ENCODE data around the gene OR2V1.
"Not testable (repeated sequence)": the region's sequence is repeated elsewhere in the genome, so short reads cannot be mapped to it uniquely, and the experiment has no call there.

The OR2V1 gene

GRCh38 chr5:181130832-181131496 lies at the start of gene OR2V1:
Gene OR2V1, minus strand, starts transcription at chr5:181131169. Its CDS starts 5,865 bp downstream, at chr5:181125304.
- no peak for DNase-seq (ENCODE audit: low spot score)

GRCh38 chr5:181177559-181177958 lies 46.6 kb upstream of the OR2V1 start:
- DNase-seq (ENCODE audit: low spot score): not testable (repeated sequence)

- DNase-seq (ENCODE audit: low spot score): no peak
Observed at GRCh38 chr5:181176254-181176952, 45.4 kb upstream of the OR2V1 start.

GRCh38 chr5:181173420-181174342 lies 42.7 kb upstream of the OR2V1 start:
- DNase-seq (ENCODE audit: low spot score): no peak

GRCh38 chr5:181173027-181173419 lies 42.1 kb upstream of the OR2V1 start:
- DNase-seq (ENCODE audit: low spot score): no peak

GRCh38 chr5:181171782-181172181 lies 40.8 kb upstream of the OR2V1 start:
- no peak for DNase-seq (ENCODE audit: low spot score)

- no peak for DNase-seq (ENCODE audit: low spot score)
Observed at GRCh38 chr5:181170996-181171395, 40.0 kb upstream of the OR2V1 start.

- DNase-seq (ENCODE audit: low spot score): no peak
Observed at GRCh38 chr5:181170237-181170825, 39.4 kb upstream of the OR2V1 start.

- not testable (repeated sequence) for DNase-seq (ENCODE audit: low spot score)
Observed at GRCh38 chr5:181169459-181170236, 38.7 kb upstream of the OR2V1 start.

GRCh38 chr5:181168595-181169118 lies 37.7 kb upstream of the OR2V1 start:
- no peak for DNase-seq (ENCODE audit: low spot score)

- no peak for DNase-seq (ENCODE audit: low spot score)
Observed at GRCh38 chr5:181167814-181168488, 37.0 kb upstream of the OR2V1 start.

- no peak for DNase-seq (ENCODE audit: low spot score)
Observed at GRCh38 chr5:181166812-181167733, 36.1 kb upstream of the OR2V1 start.

- no peak for DNase-seq (ENCODE audit: low spot score)
Observed at GRCh38 chr5:181164076-181164952, 33.3 kb upstream of the OR2V1 start.

- no peak for DNase-seq (ENCODE audit: low spot score)
Observed at GRCh38 chr5:181163487-181164075, 32.6 kb upstream of the OR2V1 start.

GRCh38 chr5:181161534-181162175 lies 30.7 kb upstream of the OR2V1 start:
- no peak for DNase-seq (ENCODE audit: low spot score)

GRCh38 chr5:181160755-181161533 lies 30.0 kb upstream of the OR2V1 start:
- DNase-seq (ENCODE audit: low spot score): peak; percentile 78

All from hepatic stellate cell (primary cell).